ENCODE data around the gene CCL4. TPM values are rescaled to one million over a fixed set of nuclear protein-coding genes. Genes with fewer than 3 reads are reported as not detected.
"Not testable (repeated sequence)": the region's sequence is repeated elsewhere in the genome, so short reads cannot be mapped to it uniquely, and the experiment has no call there.

The CCL4 gene
- total RNA-seq, 4 donors from 2014 or later, result 1.0 to 2.5 (median 1.5) TPM

DNA sequence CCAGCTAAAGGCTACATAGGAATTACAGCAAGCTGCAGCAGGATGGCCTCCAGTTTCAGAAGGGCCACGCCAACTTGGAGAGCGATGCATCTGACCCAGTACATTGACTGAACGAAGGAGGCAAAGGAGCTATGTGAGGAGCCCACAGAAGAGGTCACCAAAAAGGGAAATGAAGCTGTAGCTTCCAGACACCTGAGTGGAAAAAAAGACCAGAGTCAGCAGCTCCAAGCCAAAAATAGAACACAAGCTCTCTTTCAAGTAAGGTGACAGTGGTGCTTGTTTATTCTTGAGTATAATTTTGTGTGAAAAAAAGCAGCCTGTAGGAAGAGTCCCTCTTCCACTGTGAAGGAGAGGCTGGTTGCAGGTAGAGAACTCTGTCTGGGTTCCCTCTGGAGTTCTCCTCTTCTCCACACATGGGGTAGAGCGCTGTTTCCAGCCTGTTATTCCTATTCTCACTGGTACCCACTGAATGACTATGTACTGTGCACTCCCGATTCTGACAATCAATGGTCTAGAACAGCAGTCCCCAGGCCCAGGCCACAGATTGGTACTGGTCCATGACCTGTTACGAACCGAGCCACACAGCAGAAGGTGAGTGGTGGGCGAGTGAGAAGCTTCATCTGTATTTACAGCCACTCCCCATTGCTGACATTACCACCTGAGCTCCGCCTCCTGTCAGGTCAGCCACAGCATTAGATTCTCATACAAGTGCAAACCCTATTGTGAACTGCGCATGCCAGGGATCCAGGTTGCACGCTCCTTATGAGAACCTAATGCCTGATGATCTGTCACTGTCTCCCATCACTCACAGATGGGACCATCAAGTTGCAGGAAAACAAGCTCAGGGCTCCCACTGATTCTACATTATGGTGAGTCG is 15.1 kb downstream of the CCL4 start:
- DNase-seq, result no peak
- no peaks in the 10 kb centered on the region for H3K27me3 ChIP-seq
- no peaks in the 10 kb centered on the region for H3K4me1 ChIP-seq
- H3K36me3 ChIP-seq, result no peaks in the 10 kb centered on the region
- H3K4me3 ChIP-seq, result no peak overlapping the region
- no peaks in the 10 kb centered on the region for H3K9me3 ChIP-seq
- TF ChIP-seq POLR2A (IDR thresholded peaks at IDR 0.05), result no peak
- intact Hi-C loops (cut with DNase I; ENCODE audit: low total_unique reads), result no loop called here
- H3K27ac ChIP-seq, result no peak overlapping the region

DNA sequence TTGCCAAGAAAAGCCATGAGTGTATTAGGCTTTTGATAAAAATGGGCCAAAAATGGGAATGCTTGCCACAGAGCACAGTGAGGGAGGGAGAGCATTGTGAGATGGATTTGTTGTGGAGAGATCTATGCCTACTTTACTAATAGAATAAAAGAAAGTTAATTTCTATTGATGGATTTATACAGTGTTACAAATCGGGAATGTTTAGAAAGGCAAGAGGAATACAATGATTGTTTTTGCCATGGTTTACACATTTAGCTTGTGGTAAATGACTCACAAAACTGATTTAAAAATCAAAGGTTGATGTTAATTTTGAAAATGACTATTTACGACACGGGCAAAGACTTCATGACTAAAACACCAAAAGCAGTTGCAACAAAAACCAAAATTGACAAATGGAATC is 16.6 kb downstream of the CCL4 start:
- no peak overlapping the region for H3K27ac ChIP-seq
- TF ChIP-seq, protein P1, sequence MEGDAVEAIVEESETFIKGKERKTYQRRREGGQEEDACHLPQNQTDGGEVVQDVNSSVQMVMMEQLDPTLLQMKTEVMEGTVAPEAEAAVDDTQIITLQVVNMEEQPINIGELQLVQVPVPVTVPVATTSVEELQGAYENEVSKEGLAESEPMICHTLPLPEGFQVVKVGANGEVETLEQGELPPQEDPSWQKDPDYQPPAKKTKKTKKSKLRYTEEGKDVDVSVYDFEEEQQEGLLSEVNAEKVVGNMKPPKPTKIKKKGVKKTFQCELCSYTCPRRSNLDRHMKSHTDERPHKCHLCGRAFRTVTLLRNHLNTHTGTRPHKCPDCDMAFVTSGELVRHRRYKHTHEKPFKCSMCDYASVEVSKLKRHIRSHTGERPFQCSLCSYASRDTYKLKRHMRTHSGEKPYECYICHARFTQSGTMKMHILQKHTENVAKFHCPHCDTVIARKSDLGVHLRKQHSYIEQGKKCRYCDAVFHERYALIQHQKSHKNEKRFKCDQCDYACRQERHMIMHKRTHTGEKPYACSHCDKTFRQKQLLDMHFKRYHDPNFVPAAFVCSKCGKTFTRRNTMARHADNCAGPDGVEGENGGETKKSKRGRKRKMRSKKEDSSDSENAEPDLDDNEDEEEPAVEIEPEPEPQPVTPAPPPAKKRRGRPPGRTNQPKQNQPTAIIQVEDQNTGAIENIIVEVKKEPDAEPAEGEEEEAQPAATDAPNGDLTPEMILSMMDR (IDR thresholded peaks at IDR 0.05), result no peak
- TF ChIP-seq POLR2A (IDR thresholded peaks at IDR 0.05), result no peak
- no peak overlapping the region for H3K4me3 ChIP-seq
- H3K4me1 ChIP-seq, result no peaks in the 10 kb centered on the region
- DNase-seq, result no peak
- H3K36me3 ChIP-seq, result no peaks in the 10 kb centered on the region
- intact Hi-C loops (cut with DNase I; ENCODE audit: low total_unique reads), result no loop called here
- no peaks in the 10 kb centered on the region for H3K27me3 ChIP-seq
- H3K9me3 ChIP-seq, result no peaks in the 10 kb centered on the region

DNA sequence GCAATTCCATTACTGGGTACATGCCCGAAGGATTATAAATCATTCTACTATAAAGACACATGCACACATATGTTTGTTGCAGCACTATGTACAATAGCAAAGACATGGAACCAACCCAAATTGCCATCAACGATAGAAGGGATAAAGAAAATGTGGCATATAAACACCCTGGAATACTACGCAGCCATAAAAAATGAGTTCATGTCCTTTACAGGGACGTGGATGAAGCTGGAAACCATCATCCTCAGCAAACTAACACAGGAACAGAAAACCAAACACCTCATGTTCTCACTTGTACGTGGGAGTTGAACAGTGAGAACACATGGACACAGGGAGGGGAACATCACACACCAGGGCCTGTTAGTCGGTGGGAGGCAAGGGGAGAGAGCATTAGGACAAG is 17.5 kb downstream of the CCL4 start:
- H3K36me3 ChIP-seq; H3K9me3 ChIP-seq; H3K27ac ChIP-seq; H3K4me1 ChIP-seq; H3K4me3 ChIP-seq; DNase-seq; intact Hi-C loops (cut with DNase I; ENCODE audit: low total_unique reads); H3K27me3 ChIP-seq: not testable (repeated sequence)

DNA sequence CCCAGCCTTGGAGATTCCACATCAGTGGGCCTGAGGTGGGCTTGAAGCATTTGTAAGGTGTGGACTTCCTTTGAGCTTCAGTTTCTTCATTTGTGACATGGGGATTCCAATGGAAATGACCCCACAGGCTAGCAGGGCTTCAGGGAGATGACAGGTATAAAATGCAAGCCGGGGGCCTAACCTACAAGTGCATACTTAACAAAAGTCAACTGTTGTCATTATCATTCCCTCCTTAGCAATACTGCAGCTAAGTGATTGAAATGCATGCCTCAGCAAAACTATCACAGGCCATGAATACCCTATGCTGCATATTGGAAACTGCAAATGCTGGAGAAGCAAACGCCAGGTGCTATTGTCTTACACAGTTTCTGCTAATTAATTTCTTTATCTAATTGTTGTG is 19.8 kb downstream of the CCL4 start:
- intact Hi-C loops (cut with DNase I; ENCODE audit: low total_unique reads), result no loop called here
- Histone ChIP-seq H3K4me1 (no peaks in the 10 kb centered on the region), H3K27me3 (no peaks in the 10 kb centered on the region), H3K36me3 (no peaks in the 10 kb centered on the region), H3K9me3 (no peaks in the 10 kb centered on the region), H3K27ac (no peak overlapping the region), H3K4me3 (no peak overlapping the region)
- no peak for DNase-seq
- TF ChIP-seq, protein P1 (IDR thresholded peaks at IDR 0.05), result no peak
- TF ChIP-seq POLR2A (IDR thresholded peaks at IDR 0.05), result no peak

DNA sequence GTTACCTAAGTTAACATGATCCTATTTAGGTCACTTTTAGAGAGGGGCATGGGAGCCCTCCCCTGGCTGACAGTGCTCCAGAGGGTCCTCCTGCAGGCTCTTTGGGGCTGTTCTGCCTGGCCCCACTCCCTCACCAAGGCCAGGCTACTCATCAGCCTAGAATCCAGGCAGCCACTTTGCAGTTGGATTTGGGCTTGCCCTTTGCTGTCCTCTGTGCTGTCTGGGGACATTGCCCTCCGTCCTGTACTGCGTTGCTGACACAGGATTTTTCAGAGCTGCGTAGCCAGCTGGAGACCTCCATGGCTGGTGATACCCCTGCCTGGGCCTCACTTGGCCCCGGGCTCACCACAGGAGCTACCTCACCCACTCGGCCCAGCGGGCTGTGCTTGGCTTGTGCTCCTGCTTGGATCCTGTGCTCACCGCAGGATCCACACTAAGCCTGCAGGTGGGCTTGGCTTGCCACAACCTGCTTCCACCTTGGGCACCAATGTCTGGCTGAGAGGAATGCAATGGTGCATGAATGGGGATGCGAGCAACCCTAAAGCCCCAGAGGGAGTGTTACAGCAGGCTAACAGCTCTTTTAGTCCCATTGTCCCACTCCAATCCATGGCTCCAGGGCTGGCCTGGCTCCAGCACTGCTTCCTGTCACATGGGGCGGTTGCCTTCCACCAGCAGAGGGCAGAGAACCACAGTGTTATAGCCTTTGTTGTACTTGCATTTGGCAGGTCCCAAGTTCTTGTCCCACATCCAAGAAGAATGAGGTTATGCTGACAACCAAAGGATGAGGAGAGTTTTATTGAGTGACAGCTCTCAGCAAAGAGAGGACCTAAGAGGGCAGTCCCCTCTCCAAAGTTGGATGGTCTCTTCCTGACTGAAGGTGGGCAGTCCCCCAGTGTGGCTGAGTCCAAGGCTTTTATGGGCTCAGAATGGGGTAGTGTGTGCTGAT is 21.5 kb downstream of the CCL4 start:
- H3K4me3 ChIP-seq, result no peak overlapping the region
- DNase-seq, result no peak
- no peaks in the 10 kb centered on the region for H3K27me3 ChIP-seq
- H3K9me3 ChIP-seq, result no peaks in the 10 kb centered on the region
- no peak overlapping the region for H3K27ac ChIP-seq
- intact Hi-C loops (cut with DNase I; ENCODE audit: low total_unique reads), result no loop called here
- H3K4me1 ChIP-seq, result no peaks in the 10 kb centered on the region
- TF ChIP-seq, protein P1 (IDR thresholded peaks at IDR 0.05), result no peak
- TF ChIP-seq POLR2A (IDR thresholded peaks at IDR 0.05), result no peak
- no peaks in the 10 kb centered on the region for H3K36me3 ChIP-seq

Data from uterus (tissue), 4 donors.